ENCODE data around the gene SHISA9. TPM values are rescaled to one million over a fixed set of nuclear protein-coding genes. Genes with fewer than 3 reads are reported as not detected.

Gene SHISA9
- total and polyA plus RNA-seq, 8 donors, result 0.12 to 1.3 (median 0.37) TPM; not detected in 1

DNA sequence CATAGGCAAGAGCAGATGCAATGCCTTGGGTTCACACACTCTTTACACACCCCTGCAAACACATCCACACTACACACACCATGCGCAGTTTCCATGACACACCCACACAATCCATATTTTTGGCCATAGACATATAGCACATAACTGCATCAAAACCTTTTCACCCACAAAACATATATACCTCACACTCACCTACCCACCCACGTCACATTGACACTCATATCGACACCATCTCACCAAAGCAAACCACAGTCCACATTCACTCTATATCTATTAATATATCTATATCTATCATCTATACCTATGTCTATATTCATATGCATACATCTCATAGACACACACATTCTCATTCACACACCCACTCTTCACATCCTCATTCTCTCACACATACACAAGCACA is 246.9 kb downstream of the SHISA9 start:
- DNase-seq (no peak), ATAC-seq (no peak), FAIRE-seq (no peak)
- 77 to 78% methylated on average over 3 of the region's 3 CpGs for WGBS, 2 donors
- no peaks in the 10 kb centered on the region for H3K4me1 ChIP-seq
- intact Hi-C loops (cut with DNase I), result no loop called here
- TF ChIP-seq CTCF (IDR thresholded peaks at IDR 0.05), result no peak
- no peaks in the 10 kb centered on the region for H3K27me3 ChIP-seq
- no peak overlapping the region for H3K4me3 ChIP-seq
- H3K36me3 ChIP-seq, result no peaks in the 10 kb centered on the region
- no peaks in the 10 kb centered on the region for H3K9me3 ChIP-seq
- no peak overlapping the region for H3K27ac ChIP-seq

- FAIRE-seq (no peak), ATAC-seq (no peak), DNase-seq (no peak)
- H3K4me1 ChIP-seq, result no peaks in the 10 kb centered on the region
- no peaks in the 10 kb centered on the region for H3K36me3 ChIP-seq
- intact Hi-C loops (cut with DNase I), result no loop called here
- H3K4me3 ChIP-seq, result no peak overlapping the region
- H3K27ac ChIP-seq, result no peak overlapping the region
- WGBS, 2 donors, result 63 to 64% methylated on average over 3 of the region's 3 CpGs
- no peak for TF ChIP-seq CTCF (IDR thresholded peaks at IDR 0.05)
- H3K27me3 ChIP-seq, result no peaks in the 10 kb centered on the region
- H3K9me3 ChIP-seq, result no peaks in the 10 kb centered on the region
These were observed 247.4 kb downstream of the SHISA9 start for GRCh38 chr16:13148836-13149235.

GRCh38 chr16:13150181-13150885 is 248.9 kb downstream of the SHISA9 start:
- H3K4me1 ChIP-seq, result no peaks in the 10 kb centered on the region
- no peak for DNase-seq
- no peak overlapping the region for H3K4me3 ChIP-seq
- ATAC-seq, result no peak
- H3K27me3 ChIP-seq, result no peaks in the 10 kb centered on the region
- H3K27ac ChIP-seq, result no peak overlapping the region
- WGBS, 2 donors, result 57 to 62% methylated on average over 4 of the region's 4 CpGs
- TF ChIP-seq CTCF (IDR thresholded peaks at IDR 0.05), result no peak
- H3K36me3 ChIP-seq, result no peaks in the 10 kb centered on the region
- no peaks in the 10 kb centered on the region for H3K9me3 ChIP-seq
- no peak for FAIRE-seq
- intact Hi-C loops (cut with DNase I), result no loop called here

DNA sequence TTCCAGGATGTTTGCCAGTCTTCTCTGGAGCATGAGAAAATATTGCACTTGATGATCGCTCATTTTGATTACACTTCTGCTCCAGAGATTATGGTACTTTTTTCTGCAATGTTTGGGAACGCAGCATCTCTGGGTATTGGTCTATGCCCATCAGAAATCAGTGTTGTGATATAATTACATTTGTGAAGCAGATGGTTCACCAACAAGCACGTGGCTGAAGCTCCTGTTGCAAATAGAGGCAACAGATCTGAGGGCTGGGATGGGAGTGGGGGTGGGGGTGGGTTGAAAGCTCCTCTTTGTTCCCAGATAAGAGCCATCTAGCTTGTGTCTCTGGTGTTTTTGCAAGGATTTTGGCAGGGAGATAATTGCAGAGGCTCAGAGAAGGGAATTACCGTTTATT is 252.3 kb downstream of the SHISA9 start:
- no peak for TF ChIP-seq CTCF (IDR thresholded peaks at IDR 0.05)
- H3K36me3 ChIP-seq, result no peaks in the 10 kb centered on the region

GRCh38 chr16:13154799-13155198 is 253.4 kb downstream of the SHISA9 start:
- Histone ChIP-seq H3K4me3 (no peak overlapping the region), H3K9me3 (no peaks in the 10 kb centered on the region), H3K4me1 (no peaks in the 10 kb centered on the region), H3K27ac (no peak overlapping the region), H3K27me3 (no peaks in the 10 kb centered on the region), H3K36me3 (no peaks in the 10 kb centered on the region)
- ATAC-seq (no peak), FAIRE-seq (no peak), DNase-seq (no peak)
- 51 to 56% methylated on average over 2 of the region's 2 CpGs for WGBS, 2 donors
- intact Hi-C loops (cut with DNase I), result no loop called here
- no peak for TF ChIP-seq CTCF (IDR thresholded peaks at IDR 0.05)

More for the DNA sequence above, 252.3 kb downstream of the SHISA9 start:
- H3K27me3 ChIP-seq, result no peaks in the 10 kb centered on the region
- DNase-seq (no peak), ATAC-seq (no peak), FAIRE-seq (no peak)
- no peak overlapping the region for H3K27ac ChIP-seq
- WGBS, 2 donors, result 45 to 57% methylated on average over 4 of the region's 4 CpGs
- no peaks in the 10 kb centered on the region for H3K9me3 ChIP-seq
- H3K4me3 ChIP-seq, result no peak overlapping the region
- no peaks in the 10 kb centered on the region for H3K4me1 ChIP-seq
- intact Hi-C loops (cut with DNase I), result no loop called here
